ENCODE measurements around the gene SMARCD3. TPM values are rescaled to one million over a fixed set of nuclear protein-coding genes. Genes with fewer than 3 reads are reported as not detected.
A peak's percentile ranks its signal among the peaks of the same experiment; 100 is the strongest.

SMARCD3 gene
- total and polyA plus RNA-seq, 2 of the 8 experiments (the other 6 are each of a cell fraction or from before 2014, with no cell fraction given): 3.0 to 5.6 TPM

GRCh38 chr7:151250181-151251132, 2.0 kb upstream of the SMARCD3 start:
- Histone ChIP-seq H3K36me3 (ENCODE audit: control insufficient read depth in 2 of 4, insufficient read depth in 4 of 4, low read length in 3 of 4) (no peaks in the 10 kb centered on the region), H2BK20ac (ENCODE audit: low read length) (peak overlapping the region; percentile 43), H2AFZ (ENCODE audit: low read length) (no peak overlapping the region), H4K91ac (replicated peaks; ENCODE audit: insufficient read length, low read length) (peak overlapping the region; percentile 8), H2BK5ac (ENCODE audit: low read depth, low read length) (peak overlapping the region; percentile 26; the same call in 1 of the 2 replicates), H2AK5ac (ENCODE audit: low read depth, low read length) (peak overlapping the region; percentile 93), H3K79me2 (ENCODE audit: control insufficient read depth in 1 of 2, insufficient read depth in 2 of 2, low read length in 2 of 2) (no peaks in the 10 kb centered on the region), H3K23me2 (ENCODE audit: low read depth, low read length) (peaks cover 29% of the 10 kb centered on the region), H3K18ac (ENCODE audit: extremely low read depth, low read length) (peak overlapping the region; percentile 78; the same call in 1 of the 2 replicates), H3K9me3 (ENCODE audit: insufficient read depth in 2 of 2, low read depth in 1 of 2, low read length in 1 of 2) (no peaks in the 10 kb centered on the region), H2BK15ac (ENCODE audit: low read length) (0 out of 2 replicates have a peak overlapping the region, but pooled peaks have one; percentile 88), H3K4me3 (ENCODE audit: extremely low read depth in 1 of 4, insufficient read depth in 2 of 4, low read depth in 3 of 4, low read length in 4 of 4) (no peak overlapping the region; a peak in 3 of 8 replicates), H2BK120ac (replicated peaks; ENCODE audit: low read depth, low read length) (no peak overlapping the region), H3K27ac (ENCODE audit: low read depth, low read length) (no peak overlapping the region), H2BK12ac (ENCODE audit: low read depth, low read length) (peak overlapping the region; percentile 96; the same call in 1 of the 2 replicates), H3K9ac (replicated peaks in 1 of 4; ENCODE audit: extremely low read depth in 1 of 4, low read depth in 3 of 4, low read length in 3 of 4) (no peak overlapping the region; a peak in 1 of 7 replicates), H3K4me1 (replicated peaks in 1 of 4; ENCODE audit: control insufficient read depth in 3 of 4, insufficient read depth in 4 of 4, low read length in 3 of 4) (peaks cover 0 to 56% (median 38%) of the 10 kb centered on the region in 4 experiments; a peak in 6 of 7 replicates), H4K20me1 (replicated peaks in 1 of 2; ENCODE audit: control insufficient read depth in 1 of 2, insufficient read depth in 2 of 2, low read length in 2 of 2) (peaks cover 1 to 9% of the 10 kb centered on the region in 2 experiments), H3K23ac (ENCODE audit: insufficient read length) (no peak overlapping the region), H3K27me3 (replicated peaks in 1 of 4; ENCODE audit: control insufficient read depth in 3 of 4, extremely low read depth in 1 of 4, insufficient read depth in 3 of 4, low read length in 3 of 4) (peaks cover 20 to 71% (median 60%) of the 10 kb centered on the region in 4 experiments), H3K4ac (replicated peaks; ENCODE audit: insufficient read length, low read depth, low read length) (peak overlapping the region; percentile 64), H4K8ac (ENCODE audit: extremely low read depth, insufficient read depth, low read length) (no peak overlapping the region; the same call in none of the 2 replicates), H4K5ac (ENCODE audit: insufficient read length, low read depth, low read length) (no peak overlapping the region), H3K4me2 (ENCODE audit: insufficient read depth in 1 of 2, low read depth in 2 of 2, low read length in 2 of 2) (peak overlapping the region; percentile 77 to 99; a peak in 3 of 4 replicates), H3K56ac (replicated peaks; ENCODE audit: insufficient read length, low read depth, low read length) (no peak overlapping the region), H3K79me1 (ENCODE audit: low read depth, low read length) (no peaks in the 10 kb centered on the region), H3K14ac (ENCODE audit: insufficient read length) (no peak overlapping the region)
- WGBS, 2 experiments (ENCODE audit: extremely low coverage in 1 of 2, insufficient coverage in 1 of 2, insufficient read length in 1 of 2, insufficient replicate concordance in 2 of 2, low coverage in 1 of 2, low lambda C conversion rate in 2 of 2, missing lambda C conversion rate in 1 of 2): 70% methylated on average over 7 of the region's 7 CpGs; no CpG with 5 or more reads in 1 of the 2 experiments
- CTCF ChIA-PET (ENCODE audit: partially characterized antibody): interaction anchor here (0.7 to 3.3 kb wide), 9 partner anchors 9 to 120 kb away, joined by 3 to 14 read pairs (median 4); no protein-coding TSS in a partner anchor
- DNase-seq (ENCODE audit: low read depth in 1 of 2, low spot score in 2 of 2): no peak
- POLR2A ChIA-PET (ENCODE audit: partially characterized antibody): interaction anchor here (0.7 to 3.1 kb wide), 3 partner anchors 9 to 27 kb away, joined by 3 to 22 read pairs (median 5); partner anchors contain the start of gene CHPF2
- no peak for TF ChIP-seq SP4 (IDR thresholded peaks at IDR 0.05; ENCODE audit: low read length)
- FAIRE-seq: no peak

All from H1 (cell line).